Activated effector memory CD4-positive, alpha-beta T cell treated with anti-CD3 and anti-CD28 coated beads, Interleukin-2, amount 50 U/mL, for 16 hours (primary cell): ENCODE measurements around the gene TTN.
"Not testable (repeated sequence)": the region's sequence is repeated elsewhere in the genome, so short reads cannot be mapped to it uniquely, and the experiment has no call there.

Source experiments
- DNase-seq: peaks from one replicate; pipeline ENCODE4 v3.0.0-alpha.2; 2020

TTN gene

GRCh38 chr2:178526256-178526655, 281.0 kb downstream of the TTN start:
- no peak for DNase-seq

- DNase-seq: not testable (repeated sequence)
These were observed 281.8 kb downstream of the TTN start for GRCh38 chr2:178525460-178525859.

GRCh38 chr2:178525010-178525409, 282.2 kb downstream of the TTN start:
- DNase-seq: not testable (repeated sequence)

- no peak for DNase-seq
These were observed 283.6 kb downstream of the TTN start for GRCh38 chr2:178523596-178524134.

- DNase-seq: peak; percentile 91
These were observed 284.1 kb downstream of the TTN start for GRCh38 chr2:178522950-178523595.

GRCh38 chr2:178521304-178522150, 285.7 kb downstream of the TTN start:
- no peak for DNase-seq

- DNase-seq: no peak
These were observed 289.7 kb downstream of the TTN start for GRCh38 chr2:178517496-178517895.

- peak; percentile 65 for DNase-seq
These were observed 292.6 kb downstream of the TTN start for GRCh38 chr2:178514664-178515063.

- DNase-seq: no peak
These were observed 293.3 kb downstream of the TTN start for GRCh38 chr2:178513876-178514275.

- DNase-seq: no peak
These were observed 294.7 kb downstream of the TTN start for GRCh38 chr2:178512484-178512883.

GRCh38 chr2:178510384-178510783, 296.8 kb downstream of the TTN start:
- DNase-seq: no peak

GRCh38 chr2:178508646-178509045, 298.6 kb downstream of the TTN start:
- no peak for DNase-seq

GRCh38 chr2:178506949-178507348, 300.3 kb downstream of the TTN start:
- no peak for DNase-seq

GRCh38 chr2:178506524-178506923, 300.7 kb downstream of the TTN start:
- DNase-seq: no peak

- DNase-seq: no peak
These were observed 301.1 kb downstream of the TTN start for GRCh38 chr2:178506101-178506500.

GRCh38 chr2:178502751-178503150, 304.5 kb downstream of the TTN start:
- no peak for DNase-seq

GRCh38 chr2:178499640-178500039, 307.6 kb downstream of the TTN start:
- no peak for DNase-seq

- DNase-seq: no peak
These were observed 309.1 kb downstream of the TTN start for GRCh38 chr2:178498137-178498536.

GRCh38 chr2:178496049-178496448, 311.2 kb downstream of the TTN start:
- no peak for DNase-seq

- DNase-seq: no peak
These were observed 315.6 kb downstream of the TTN start for GRCh38 chr2:178491612-178492011.

GRCh38 chr2:178485356-178485755, 321.9 kb downstream of the TTN start:
- DNase-seq: no peak

GRCh38 chr2:178484245-178485041, 322.8 kb downstream of the TTN start:
- no peak for DNase-seq

GRCh38 chr2:178482437-178482836, 324.8 kb downstream of the TTN start:
- no peak for DNase-seq
